GM06990 (cell line): Measurements from ENCODE around the gene NUP88.

ENCODE experiments used
- DNase-seq: peaks from one replicate; pipeline ENCODE4 v3.0.0-alpha.2; 2011; ENCODE audit not compliant: insufficient read length; ENCODE audit errors: extremely low read depth
- H3K27me3 ChIP-seq: replicated peaks from 2 replicates; pipeline ENCODE4 v1.6.0; 2011; ENCODE audit warnings: low read length; ENCODE audit not compliant: control insufficient read depth, insufficient read depth
- H3K36me3 ChIP-seq: 2 replicates; pipeline ENCODE4 v1.5.1; 2011; ENCODE audit warnings: low read length; ENCODE audit not compliant: control insufficient read depth, insufficient read depth
- H3K4me3 ChIP-seq: replicated peaks from 2 replicates; pipeline ENCODE4 v1.5.1; 2011; ENCODE audit warnings: low read depth, mild to moderate bottlenecking, control low read depth, low read length
- TF ChIP-seq, protein P1 (sequence below): IDR thresholded peaks from 2 replicates; pipeline ENCODE4 v1.5.1; 2011; ENCODE audit warnings: low read length, control low read depth, mild to moderate bottlenecking, inconsistent platforms; ENCODE audit not compliant: insufficient read depth, poor library complexity, severe bottlenecking

The NUP88 gene

DNA sequence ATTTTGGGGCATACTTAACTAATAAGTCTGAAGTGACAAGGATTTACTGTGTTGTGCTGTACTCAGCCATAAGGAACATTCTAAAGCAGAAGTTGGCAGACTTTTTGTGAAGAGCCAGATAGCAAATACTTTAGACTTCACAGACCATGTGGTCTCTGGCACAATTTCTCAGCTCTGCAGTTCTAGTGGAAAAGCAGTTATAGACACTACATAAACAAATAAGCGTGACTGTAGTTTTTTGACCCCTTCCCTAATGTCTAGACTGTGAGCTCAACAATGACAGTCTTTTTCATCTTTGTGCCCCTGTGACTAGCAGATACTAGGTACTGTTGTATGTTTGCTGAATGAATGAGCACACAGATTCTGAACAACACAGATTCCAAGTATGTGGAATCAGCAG is 5.4 kb upstream of the NUP88 start:
- Histone ChIP-seq H3K27me3 (no peaks in the 10 kb centered on the region), H3K4me3 (no peak overlapping the region), H3K36me3 (peaks cover 26% of the 10 kb centered on the region)
- DNase-seq, result no peak
- TF ChIP-seq, protein P1, sequence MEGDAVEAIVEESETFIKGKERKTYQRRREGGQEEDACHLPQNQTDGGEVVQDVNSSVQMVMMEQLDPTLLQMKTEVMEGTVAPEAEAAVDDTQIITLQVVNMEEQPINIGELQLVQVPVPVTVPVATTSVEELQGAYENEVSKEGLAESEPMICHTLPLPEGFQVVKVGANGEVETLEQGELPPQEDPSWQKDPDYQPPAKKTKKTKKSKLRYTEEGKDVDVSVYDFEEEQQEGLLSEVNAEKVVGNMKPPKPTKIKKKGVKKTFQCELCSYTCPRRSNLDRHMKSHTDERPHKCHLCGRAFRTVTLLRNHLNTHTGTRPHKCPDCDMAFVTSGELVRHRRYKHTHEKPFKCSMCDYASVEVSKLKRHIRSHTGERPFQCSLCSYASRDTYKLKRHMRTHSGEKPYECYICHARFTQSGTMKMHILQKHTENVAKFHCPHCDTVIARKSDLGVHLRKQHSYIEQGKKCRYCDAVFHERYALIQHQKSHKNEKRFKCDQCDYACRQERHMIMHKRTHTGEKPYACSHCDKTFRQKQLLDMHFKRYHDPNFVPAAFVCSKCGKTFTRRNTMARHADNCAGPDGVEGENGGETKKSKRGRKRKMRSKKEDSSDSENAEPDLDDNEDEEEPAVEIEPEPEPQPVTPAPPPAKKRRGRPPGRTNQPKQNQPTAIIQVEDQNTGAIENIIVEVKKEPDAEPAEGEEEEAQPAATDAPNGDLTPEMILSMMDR, result no peak

DNA sequence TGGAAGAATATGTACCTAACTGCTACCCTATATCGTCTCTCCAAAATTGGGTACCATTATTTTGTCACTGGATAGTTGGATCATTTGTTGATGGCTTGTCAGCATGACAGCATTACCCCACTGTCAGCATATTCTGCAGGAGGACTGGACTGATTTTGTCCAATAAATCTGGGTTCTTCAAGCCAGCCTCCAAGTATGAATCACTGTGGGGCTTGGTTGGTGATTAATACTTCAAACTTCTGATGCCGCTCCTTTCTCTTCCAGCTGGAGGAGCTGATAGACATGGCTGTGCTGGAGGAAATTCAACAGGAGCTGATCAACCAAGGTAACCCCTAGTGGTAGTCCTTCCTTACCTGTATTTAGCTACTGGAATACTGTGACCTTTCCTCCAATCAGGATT is 3.0 kb upstream of the NUP88 start:
- TF ChIP-seq, protein P1, result no peak
- Histone ChIP-seq H3K27me3 (no peaks in the 10 kb centered on the region), H3K4me3 (no peak overlapping the region), H3K36me3 (peaks cover 18% of the 10 kb centered on the region)
- no peak for DNase-seq

GRCh38 chr17:5419959-5420653 is 644 bp upstream of the NUP88 start, which contains the start of gene RPAIN:
TSS of gene RPAIN (plus strand) at chr17:5420182. CDS start at chr17:5420211, 29 bp downstream.
- TF ChIP-seq, protein P1, result no peak
- peaks cover 10% of the 10 kb centered on the region for H3K36me3 ChIP-seq
- no peak for DNase-seq
- H3K27me3 ChIP-seq, result no peaks in the 10 kb centered on the region
- H3K4me3 ChIP-seq, result peak within 1 kb of the TSS; percentile 83

GRCh38 chr17:5418858-5419355 is 555 bp downstream of the NUP88 start:
- TF ChIP-seq, protein P1, result no peak
- peaks cover 5% of the 10 kb centered on the region for H3K36me3 ChIP-seq
- H3K27me3 ChIP-seq, result no peaks in the 10 kb centered on the region
- peak overlapping the region; percentile 83 for H3K4me3 ChIP-seq
- peak; percentile 79 for DNase-seq

- TF ChIP-seq, protein P1, result no peak
- peaks cover 12% of the 10 kb centered on the region for H3K36me3 ChIP-seq
- DNase-seq, result no peak
- no peak overlapping the region for H3K4me3 ChIP-seq
- H3K27me3 ChIP-seq, result no peaks in the 10 kb centered on the region
Observed at GRCh38 chr17:5416901-5417300, 2.6 kb downstream of the NUP88 start.
